HG03457 (cell line): Measurements from ENCODE around the gene DDX6.

Source experiments
- ATAC-seq: cut with Tn5 transposase; IDR thresholded peaks from one replicate; pipeline ENCODE4 v1.9.1; 2021; ENCODE audit warnings: moderate number of reproducible peaks; ENCODE audit not compliant: unreplicated experiment

Gene DDX6

DNA sequence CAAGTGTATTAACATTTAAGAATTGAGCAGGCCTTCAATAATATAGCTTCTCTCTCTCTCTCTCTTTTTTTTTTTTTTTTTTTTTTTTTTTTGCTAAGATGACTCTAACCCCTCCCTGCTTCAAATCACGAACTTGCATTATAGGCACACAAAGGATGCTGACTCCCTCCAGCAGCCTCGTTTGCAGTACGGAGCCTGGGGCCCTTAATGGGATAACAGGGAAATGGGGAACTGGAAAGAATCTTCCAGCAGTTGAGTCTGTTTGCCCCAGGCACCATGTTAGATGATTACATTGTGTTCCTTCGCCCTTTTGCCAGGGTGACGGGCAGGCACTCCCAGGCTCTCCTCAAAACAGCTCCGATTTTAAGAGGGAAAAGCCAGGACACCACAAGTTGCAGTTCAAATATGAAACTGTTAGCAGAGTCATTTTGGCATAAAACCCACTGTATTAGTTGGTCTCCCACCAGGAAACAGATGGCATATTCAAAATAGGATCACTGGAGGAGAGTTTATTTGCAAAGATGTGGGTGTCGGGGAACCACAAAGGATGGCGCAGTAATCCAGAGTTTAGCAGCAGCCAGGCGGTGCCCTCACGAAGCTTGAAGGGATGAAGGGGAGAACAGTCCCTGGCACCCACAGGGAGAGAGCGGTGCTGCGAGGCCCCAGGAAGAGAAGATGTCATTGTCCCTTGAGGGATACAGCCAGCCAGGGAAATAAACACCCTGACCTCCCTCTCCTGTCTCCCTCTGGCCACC, 85.0 kb downstream of the DDX6 start:
- ATAC-seq, result no peak

GRCh38 chr11:118705111-118705741, 85.7 kb downstream of the DDX6 start:
- ATAC-seq, result no peak

- no peak for ATAC-seq
Measured at GRCh38 chr11:118703563-118704106, 87.3 kb downstream of the DDX6 start.

GRCh38 chr11:118699506-118700220, 91.3 kb downstream of the DDX6 start:
- ATAC-seq, result no peak
